Neural cell (in vitro differentiated cells): Measurements from ENCODE around the gene ACAN.

Source experiments
- CTCF ChIP-seq: fragments of 450-650 bp; IDR thresholded peaks from 2 replicates; pipeline ENCODE4 v1.5.1; 2014; ENCODE audit warnings: antibody characterized with exemption, mild to moderate bottlenecking, moderate library complexity; ENCODE audit not compliant: poor library complexity, severe bottlenecking
- RAD21 ChIP-seq: fragments of 450-650 bp; conservative IDR thresholded peaks from 2 replicates; pipeline ENCODE4 v1.6.1; 2014; ENCODE audit warnings: antibody characterized with exemption, mild to moderate bottlenecking, moderate library complexity

GRCh38 chr15:88915354-88915753 is 112.1 kb downstream of the ACAN start:
- TF ChIP-seq CTCF = no peak
- no peak for TF ChIP-seq RAD21
